Measurements from ENCODE around the gene KCND3.

Gene KCND3

DNA sequence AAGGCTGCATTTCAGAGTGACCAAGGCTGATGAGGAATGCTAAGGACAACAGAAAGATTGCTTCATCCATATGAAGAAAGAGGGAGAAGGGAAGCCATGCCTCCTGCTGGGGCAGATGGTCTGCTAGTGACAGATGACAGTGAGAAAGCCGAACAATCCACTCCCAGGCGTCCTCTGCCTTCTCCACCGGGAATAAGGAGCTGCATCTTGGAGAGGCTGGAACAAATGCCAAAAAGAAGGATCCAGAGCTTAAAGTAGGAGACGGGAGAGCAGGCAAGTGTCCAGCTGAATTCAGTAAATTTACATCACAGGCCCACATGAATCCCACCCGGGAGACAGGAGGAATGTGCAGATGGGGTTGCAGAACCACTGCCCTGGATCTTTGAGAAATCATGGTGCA, 200.3 kb downstream of the KCND3 start:
- TF ChIP-seq POLR2AphosphoS5 (IDR thresholded peaks at IDR 0.05; ENCODE audit: low read depth, low read length) (no peak), FOXP2 (optimal IDR thresholded peaks at IDR 0.05; ENCODE audit: borderline replicate concordance, extremely low read depth, extremely low read length, insufficient read depth) (no peak), TAF1 (IDR thresholded peaks at IDR 0.05; ENCODE audit: borderline replicate concordance, insufficient read depth, low read length) (no peak), SIN3A (IDR thresholded peaks at IDR 0.05; ENCODE audit: borderline replicate concordance, insufficient read depth, low read length) (no peak)
- TF ChIP-seq, protein P1, sequence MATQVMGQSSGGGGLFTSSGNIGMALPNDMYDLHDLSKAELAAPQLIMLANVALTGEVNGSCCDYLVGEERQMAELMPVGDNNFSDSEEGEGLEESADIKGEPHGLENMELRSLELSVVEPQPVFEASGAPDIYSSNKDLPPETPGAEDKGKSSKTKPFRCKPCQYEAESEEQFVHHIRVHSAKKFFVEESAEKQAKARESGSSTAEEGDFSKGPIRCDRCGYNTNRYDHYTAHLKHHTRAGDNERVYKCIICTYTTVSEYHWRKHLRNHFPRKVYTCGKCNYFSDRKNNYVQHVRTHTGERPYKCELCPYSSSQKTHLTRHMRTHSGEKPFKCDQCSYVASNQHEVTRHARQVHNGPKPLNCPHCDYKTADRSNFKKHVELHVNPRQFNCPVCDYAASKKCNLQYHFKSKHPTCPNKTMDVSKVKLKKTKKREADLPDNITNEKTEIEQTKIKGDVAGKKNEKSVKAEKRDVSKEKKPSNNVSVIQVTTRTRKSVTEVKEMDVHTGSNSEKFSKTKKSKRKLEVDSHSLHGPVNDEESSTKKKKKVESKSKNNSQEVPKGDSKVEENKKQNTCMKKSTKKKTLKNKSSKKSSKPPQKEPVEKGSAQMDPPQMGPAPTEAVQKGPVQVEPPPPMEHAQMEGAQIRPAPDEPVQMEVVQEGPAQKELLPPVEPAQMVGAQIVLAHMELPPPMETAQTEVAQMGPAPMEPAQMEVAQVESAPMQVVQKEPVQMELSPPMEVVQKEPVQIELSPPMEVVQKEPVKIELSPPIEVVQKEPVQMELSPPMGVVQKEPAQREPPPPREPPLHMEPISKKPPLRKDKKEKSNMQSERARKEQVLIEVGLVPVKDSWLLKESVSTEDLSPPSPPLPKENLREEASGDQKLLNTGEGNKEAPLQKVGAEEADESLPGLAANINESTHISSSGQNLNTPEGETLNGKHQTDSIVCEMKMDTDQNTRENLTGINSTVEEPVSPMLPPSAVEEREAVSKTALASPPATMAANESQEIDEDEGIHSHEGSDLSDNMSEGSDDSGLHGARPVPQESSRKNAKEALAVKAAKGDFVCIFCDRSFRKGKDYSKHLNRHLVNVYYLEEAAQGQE (IDR thresholded peaks at IDR 0.05; ENCODE audit: insufficient read depth in 1 of 2, low read depth in 2 of 2, low read length in 2 of 2), result no peak

DNA sequence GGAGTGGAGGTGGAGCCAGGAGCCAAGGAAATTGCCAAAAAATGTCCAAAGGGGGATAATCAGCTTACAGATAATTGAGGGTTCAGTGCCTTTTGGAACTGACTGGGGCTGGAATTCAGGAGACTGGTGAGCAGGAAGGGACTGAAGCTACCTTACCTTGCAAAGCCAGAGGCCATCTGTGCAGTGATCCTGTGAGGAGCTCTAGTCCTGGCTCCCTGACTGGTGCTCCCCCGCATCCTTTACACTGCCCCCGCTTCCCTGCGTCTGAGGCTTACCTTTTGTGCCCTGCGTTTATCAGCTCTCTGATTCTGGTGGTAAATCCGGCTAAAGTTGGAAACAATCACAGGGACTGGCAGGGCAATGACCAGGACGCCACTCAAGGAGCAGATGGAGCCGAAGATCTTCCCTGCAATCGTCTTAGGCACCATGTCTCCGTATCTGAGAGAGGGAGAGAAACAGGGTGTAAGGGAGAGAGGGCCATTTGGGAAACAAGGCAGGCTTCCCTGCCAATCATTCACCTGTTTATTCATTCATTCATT, 202.7 kb downstream of the KCND3 start:
- TF ChIP-seq POLR2AphosphoS5 (IDR thresholded peaks at IDR 0.05; ENCODE audit: low read depth, low read length) (no peak), FOXP2 (optimal IDR thresholded peaks at IDR 0.05; ENCODE audit: borderline replicate concordance, extremely low read depth, extremely low read length, insufficient read depth) (no peak), SIN3A (IDR thresholded peaks at IDR 0.05; ENCODE audit: borderline replicate concordance, insufficient read depth, low read length) (no peak)
- TF ChIP-seq, protein P1 (IDR thresholded peaks at IDR 0.05; ENCODE audit: insufficient read depth in 1 of 2, low read depth in 2 of 2, low read length in 2 of 2), result no peak

- TF ChIP-seq, protein P1 (IDR thresholded peaks at IDR 0.05; ENCODE audit: insufficient read depth in 1 of 2, low read depth in 2 of 2, low read length in 2 of 2), result no peak
- no peak for TF ChIP-seq TAF1 (IDR thresholded peaks at IDR 0.05; ENCODE audit: borderline replicate concordance, insufficient read depth, low read length)
- no peak for TF ChIP-seq POLR2AphosphoS5 (IDR thresholded peaks at IDR 0.05; ENCODE audit: low read depth, low read length)
- no peak for TF ChIP-seq FOXP2 (optimal IDR thresholded peaks at IDR 0.05; ENCODE audit: borderline replicate concordance, extremely low read depth, extremely low read length, insufficient read depth)
- TF ChIP-seq SIN3A (IDR thresholded peaks at IDR 0.05; ENCODE audit: borderline replicate concordance, insufficient read depth, low read length), result no peak
Observed at GRCh38 chr1:111784273-111784901, 205.1 kb downstream of the KCND3 start.

GRCh38 chr1:111779546-111779945, 209.9 kb downstream of the KCND3 start:
- TF ChIP-seq FOXP2 (optimal IDR thresholded peaks at IDR 0.05; ENCODE audit: borderline replicate concordance, extremely low read depth, extremely low read length, insufficient read depth), result no peak

DNA sequence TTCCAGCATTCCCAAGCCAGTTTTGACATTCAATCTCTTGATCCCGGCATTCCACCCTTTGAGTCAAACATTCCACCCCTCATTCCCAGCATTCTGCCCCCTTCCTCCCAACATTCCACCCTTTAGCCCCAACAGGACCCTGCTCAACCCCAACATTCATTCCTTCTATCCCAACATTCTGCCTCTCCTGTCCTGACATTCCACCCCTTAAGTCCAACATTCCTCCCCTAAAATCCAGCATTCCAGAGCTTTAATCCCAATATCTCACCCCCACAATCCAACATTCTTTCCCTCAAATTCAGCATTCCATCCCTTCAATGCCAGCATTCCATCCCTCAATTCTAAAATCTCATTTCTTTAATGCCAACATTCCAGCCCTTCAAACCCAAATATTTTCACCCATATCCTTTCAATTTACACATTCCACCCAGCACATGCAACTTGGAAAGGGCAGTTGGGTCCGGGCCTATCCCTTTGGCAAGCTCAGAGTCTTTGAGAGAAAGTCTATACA, 210.9 kb downstream of the KCND3 start:
- no peak for TF ChIP-seq POLR2AphosphoS5 (IDR thresholded peaks at IDR 0.05; ENCODE audit: low read depth, low read length)
- TF ChIP-seq, protein P1 (IDR thresholded peaks at IDR 0.05; ENCODE audit: insufficient read depth in 1 of 2, low read depth in 2 of 2, low read length in 2 of 2), result no peak
- no peak for TF ChIP-seq SIN3A (IDR thresholded peaks at IDR 0.05; ENCODE audit: borderline replicate concordance, insufficient read depth, low read length)
- TF ChIP-seq TAF1 (IDR thresholded peaks at IDR 0.05; ENCODE audit: borderline replicate concordance, insufficient read depth, low read length), result no peak
- no peak for TF ChIP-seq FOXP2 (optimal IDR thresholded peaks at IDR 0.05; ENCODE audit: borderline replicate concordance, extremely low read depth, extremely low read length, insufficient read depth)

Data from PFSK-1 (cell line).